Omental fat pad (tissue), 4 donors: ENCODE data around the gene PTGIS. TPM values are rescaled to one million over a fixed set of nuclear protein-coding genes. Genes with fewer than 3 reads are reported as not detected.
"Not testable (repeated sequence)": the region's sequence is repeated elsewhere in the genome, so short reads cannot be mapped to it uniquely, and the experiment has no call there.

Experiments
- ATAC-seq: fragments of 150-250 bp; one replicate; pipeline ENCODE4 v1.9.1; 2016; ENCODE audit warnings: mild to moderate bottlenecking, moderate library complexity; ENCODE audit not compliant: low FRiP score
- DNase-seq: peaks from one replicate; pipeline ENCODE4 v3.0.0-alpha.2; 2019; ENCODE audit warnings: low spot score
- total RNA-seq, 4 donors: library from RNA; depleted of rRNA; stranded (reverse); fragments of >200 nt; gene quantifications; one replicate each; pipeline ENCODE4 v1.1.0, GENCODE V29; 2016
- TF ChIP-seq, protein P1 (sequence below), 3 donors: fragments of 450-650 bp; IDR thresholded peaks; one replicate each; pipeline ENCODE4 v1.5.1; 2016 to 2017; ENCODE audit warnings: antibody characterized with exemption in 3 of 3, mild to moderate bottlenecking in 3 of 3, moderate library complexity in 2 of 3

Gene PTGIS
- 100 to 1,000 TPM in 3 of 4 donors, 10 to 100 TPM in 1; 77.7 to 229 (median 113) TPM for total RNA-seq

DNA sequence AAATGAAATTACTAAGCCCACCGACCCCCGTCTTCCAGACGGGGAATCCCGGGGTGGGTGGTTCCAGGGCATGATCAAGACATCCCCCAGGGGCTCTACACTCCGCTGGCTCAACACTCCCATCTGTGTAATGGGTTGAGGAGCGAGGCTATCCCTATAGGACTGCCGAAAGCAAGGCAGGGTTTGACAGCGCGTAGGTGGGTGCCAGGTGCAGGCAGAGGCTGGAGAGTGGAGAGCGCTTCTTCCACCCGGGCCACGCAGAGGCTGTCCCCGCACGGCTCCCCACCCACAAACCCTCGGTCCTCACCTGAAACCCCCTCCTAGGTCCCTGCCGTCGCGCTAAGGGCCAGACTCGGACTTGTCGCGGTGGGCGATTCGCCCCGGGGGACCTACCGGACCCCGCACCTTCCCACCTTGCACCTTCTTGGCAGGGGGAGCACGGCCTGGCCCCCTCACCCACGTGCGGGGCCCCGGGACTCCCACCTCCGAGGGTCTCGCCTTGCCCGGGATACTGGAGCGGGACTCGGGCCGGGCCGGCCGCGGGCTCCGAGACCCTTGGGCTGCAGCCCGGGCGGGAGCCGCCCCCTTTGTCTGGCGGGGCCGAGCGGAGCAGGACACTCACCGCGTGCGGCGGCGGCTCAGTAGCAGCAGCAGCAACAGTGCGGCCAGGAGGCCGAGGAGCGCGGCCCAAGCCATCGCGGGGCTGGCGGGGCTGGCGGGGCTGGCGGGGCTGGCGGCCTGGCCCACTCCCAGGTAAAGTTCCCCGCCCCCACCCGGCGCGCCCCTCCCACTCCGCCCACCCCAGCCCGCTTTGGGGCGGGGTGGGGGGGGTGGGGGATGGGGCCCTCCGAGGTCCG lies at the start of gene PTGIS:
PTGIS (minus strand) TSS at position 717 of the 857 bp plus-strand sequence; CDS start at position 696, 21 bp downstream.
- DNase-seq (no peak), ATAC-seq (peak; percentile 35)
- TF ChIP-seq, protein P1, sequence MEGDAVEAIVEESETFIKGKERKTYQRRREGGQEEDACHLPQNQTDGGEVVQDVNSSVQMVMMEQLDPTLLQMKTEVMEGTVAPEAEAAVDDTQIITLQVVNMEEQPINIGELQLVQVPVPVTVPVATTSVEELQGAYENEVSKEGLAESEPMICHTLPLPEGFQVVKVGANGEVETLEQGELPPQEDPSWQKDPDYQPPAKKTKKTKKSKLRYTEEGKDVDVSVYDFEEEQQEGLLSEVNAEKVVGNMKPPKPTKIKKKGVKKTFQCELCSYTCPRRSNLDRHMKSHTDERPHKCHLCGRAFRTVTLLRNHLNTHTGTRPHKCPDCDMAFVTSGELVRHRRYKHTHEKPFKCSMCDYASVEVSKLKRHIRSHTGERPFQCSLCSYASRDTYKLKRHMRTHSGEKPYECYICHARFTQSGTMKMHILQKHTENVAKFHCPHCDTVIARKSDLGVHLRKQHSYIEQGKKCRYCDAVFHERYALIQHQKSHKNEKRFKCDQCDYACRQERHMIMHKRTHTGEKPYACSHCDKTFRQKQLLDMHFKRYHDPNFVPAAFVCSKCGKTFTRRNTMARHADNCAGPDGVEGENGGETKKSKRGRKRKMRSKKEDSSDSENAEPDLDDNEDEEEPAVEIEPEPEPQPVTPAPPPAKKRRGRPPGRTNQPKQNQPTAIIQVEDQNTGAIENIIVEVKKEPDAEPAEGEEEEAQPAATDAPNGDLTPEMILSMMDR (IDR thresholded peaks at IDR 0.05), result no peak

DNA sequence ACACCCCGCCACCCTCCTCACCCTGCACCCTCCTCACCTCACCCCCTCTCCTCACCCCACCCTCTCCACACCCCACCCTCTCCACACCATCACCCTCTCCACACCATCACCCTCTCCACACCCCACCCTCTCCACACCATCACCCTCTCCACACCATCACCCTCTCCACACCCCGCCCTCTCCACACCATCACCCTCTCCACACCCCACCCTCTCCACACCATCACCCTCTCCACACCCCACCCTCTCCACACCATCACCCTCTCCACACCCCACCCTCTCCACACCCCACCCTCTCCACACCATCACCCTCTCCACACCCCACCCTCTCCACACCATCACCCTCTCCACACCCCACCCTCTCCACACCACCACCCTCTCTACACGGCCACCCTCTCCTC lies 49.5 kb upstream of the PTGIS start:
- ATAC-seq, DNase-seq: not testable (repeated sequence)

DNA sequence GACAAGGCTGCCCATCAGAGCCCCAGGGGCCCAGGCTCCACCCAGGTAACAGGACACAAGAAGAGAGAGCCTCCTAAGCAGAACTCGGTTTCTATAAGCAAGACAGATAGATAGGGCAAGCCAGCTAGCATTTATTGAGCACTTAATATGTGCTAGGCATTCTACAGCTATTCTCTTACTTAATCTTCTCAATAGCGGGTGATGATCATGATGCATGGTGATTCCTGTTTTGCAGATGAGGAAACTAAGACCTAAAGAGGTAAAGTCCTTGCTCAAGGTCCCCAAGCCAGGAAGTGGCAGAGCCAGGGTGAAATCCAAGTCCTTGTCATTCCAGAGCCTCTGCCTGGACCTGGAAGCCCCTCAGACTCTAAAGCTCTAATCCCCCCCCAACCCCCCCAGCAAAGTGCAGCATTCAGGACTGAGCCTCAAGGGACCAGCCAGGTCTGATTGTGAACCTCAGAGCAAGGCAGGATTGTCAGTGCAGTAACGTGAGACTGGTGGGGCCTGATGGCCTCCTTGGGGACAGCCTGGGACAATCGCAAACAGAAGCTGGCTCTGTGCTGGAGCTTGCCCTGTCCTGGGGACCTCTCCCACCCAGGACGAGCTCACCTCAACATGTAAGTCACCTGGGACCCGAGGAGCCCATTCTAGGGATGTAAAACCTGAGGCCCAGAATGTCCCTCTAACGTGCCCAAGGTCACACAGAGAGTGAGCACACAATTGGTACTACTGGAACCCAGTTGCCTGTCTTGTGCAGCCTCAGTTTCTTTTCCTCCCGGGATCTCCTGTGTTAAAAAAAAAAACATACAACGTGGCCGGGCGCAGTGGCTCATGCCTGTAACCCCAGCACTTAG lies 48.4 kb upstream of the PTGIS start:
- TF ChIP-seq, protein P1 (IDR thresholded peaks at IDR 0.05), result no peak
- no peak for ATAC-seq
- DNase-seq, result no peak

DNA sequence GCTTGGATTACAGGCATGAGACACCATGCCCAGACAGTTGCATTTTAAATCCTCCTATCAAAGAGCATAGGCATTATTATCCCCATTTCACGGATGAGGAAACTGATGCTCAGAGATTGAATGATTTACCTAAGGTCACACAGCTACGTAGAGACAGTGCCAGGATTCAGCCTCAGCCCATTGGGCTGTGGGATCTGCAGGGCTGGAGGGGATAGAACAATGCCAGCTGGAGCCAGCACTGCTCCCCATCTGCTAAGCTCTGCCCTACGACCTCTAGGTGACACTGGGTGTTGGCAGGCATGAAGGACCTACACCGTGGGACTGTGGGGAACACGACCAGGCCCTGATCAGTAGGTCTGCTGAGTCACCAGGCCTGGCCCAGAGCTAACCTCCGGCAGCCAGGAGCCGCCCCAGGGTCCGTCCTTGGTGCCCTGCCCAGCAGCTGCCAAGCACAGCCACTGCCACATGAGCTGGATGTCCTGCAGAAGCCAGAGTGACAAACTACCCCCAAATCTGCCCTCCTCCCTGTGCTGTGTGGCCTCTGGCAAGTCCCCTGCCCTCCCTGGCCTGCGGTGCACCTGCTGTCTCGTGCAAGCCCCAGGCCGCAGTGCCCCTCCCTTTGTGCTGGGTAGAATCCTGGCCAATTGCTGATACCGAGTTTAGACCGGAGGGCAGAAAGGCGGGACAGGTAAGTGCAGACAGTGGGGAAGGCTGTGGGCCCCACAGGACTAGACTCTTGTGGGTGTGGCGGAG lies 47.6 kb upstream of the PTGIS start:
- ATAC-seq (no peak), DNase-seq (no peak)
- TF ChIP-seq, protein P1 (IDR thresholded peaks at IDR 0.05), result no peak

DNA sequence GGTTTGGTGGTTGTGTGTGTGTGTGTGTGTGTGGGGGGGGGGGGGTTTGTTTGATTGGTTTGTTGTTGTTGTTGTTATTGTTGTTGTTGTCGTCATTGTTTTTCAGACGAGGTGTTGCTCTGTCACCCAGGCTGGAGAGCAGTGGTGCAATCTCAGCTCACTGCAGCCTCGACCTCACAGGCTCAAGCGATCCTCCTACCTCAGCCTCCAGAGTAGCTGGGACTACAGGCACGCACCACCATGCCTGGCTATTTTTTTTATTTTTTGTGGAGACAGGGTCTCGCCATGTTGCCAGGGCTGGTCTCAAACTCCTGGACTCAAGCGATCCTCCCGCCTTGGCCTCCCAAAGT lies 47.1 kb upstream of the PTGIS start:
- not testable (repeated sequence) for ATAC-seq, DNase-seq

DNA sequence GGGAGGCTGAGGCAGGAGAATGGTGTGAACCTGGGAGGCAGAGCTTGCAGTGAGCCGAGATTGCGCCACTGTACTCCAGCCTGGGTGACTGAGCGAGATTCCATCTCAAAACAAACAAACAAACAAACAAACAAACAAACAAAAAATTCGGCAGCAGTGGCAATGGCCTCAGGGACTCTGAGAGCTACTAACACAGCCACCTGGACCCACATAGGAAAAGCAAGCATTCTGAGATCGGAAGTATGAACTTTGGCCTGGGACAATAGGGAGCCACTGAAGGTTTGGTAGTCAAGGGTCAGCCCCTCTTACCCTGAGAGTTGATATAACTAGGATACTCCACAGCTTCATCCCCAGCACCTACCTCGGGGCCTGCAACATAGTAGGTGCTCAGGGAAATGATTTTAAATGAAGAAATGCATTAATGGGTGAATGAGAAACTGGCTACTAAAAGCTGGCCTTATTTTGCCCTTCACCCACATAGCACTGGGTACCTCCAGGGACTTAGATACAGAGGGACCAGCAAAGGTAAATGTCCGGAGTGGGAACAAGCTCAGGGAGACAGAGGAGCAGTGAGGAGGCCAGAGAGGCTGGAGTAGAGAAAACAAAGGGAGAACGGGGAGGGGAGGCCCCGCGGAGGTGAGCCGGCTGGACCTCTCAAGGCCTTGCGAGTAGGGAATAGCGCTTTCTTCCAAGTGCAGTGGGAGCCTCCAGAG lies 46.6 kb upstream of the PTGIS start:
- DNase-seq, result no peak

DNA sequence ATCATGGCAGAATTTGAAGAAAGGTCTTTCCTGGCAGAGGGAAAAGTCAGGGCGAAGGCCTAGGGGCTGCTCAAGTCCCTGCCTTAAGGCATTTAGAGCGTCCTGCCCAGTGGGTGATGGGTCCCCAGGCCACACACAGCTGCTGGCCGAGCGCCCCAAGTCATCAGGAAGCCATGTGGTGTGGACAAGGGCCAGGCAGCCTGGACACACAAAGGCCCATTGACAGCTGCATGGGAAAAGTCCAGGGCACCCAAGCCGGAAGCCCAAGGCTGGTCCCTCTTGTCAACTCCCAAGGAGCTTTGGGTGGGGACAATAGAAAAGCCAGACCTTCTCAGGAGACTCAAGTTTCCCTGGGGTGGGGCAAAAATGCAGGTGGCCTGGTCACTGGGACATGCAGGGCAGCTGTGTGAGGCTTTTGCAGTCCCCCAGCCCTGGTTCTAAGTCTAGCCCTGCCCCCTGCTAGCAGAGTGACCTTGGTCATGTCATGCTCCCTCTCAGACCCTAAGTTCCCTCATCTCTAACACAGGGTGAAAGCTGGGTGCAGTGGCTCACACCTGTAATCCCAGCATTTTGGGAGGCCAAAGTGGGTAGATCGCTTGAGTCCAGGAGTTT lies 44.3 kb upstream of the PTGIS start:
- TF ChIP-seq, protein P1 (IDR thresholded peaks at IDR 0.05), result no peak
- DNase-seq, result no peak
- ATAC-seq, result no peak

More for the DNA sequence above, 46.6 kb upstream of the PTGIS start:
- ATAC-seq, result no peak
- TF ChIP-seq, protein P1 (IDR thresholded peaks at IDR 0.05), result no peak

DNA sequence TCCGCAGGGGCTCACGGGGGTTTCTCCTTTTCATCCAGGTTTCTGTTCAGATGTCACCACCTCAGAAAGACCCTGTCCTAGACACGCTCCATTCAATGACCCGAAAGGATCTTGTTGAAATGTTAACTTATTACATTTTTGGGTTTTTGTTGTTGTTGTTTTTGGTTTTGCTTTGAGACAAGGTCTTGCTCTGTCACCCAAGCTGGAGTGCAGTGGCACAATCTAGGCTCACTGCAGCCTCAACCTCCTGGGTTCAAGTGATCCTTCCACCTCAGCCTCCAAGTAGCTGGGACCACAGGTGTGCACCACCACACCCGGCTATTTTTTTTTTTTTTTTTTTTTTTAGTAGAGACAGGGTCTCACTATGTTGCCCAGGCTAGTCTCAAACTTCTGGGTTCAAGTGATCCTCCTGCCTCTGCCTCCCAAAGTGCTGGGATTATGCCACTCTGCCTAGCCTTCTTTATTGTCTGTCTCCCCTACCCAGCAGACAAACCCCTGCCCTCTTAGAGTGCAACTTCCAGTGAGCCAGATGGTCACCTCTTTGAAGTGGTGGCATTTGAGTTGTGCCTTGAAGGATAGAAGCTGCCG lies 43.7 kb upstream of the PTGIS start:
- not testable (repeated sequence) for DNase-seq, ATAC-seq
